VCaP (cell line): ENCODE results near the gene BIRC2.

ENCODE experiments used
- H3K27ac ChIP-seq: fragments of 450-650 bp; 2 replicates; pipeline ENCODE4 v1.5.1; 2017
- CTCF ChIP-seq: fragments of 450-650 bp; conservative IDR thresholded peaks from 2 replicates; pipeline ENCODE4 v1.5.1; 2017; ENCODE audit warnings: mild to moderate bottlenecking, moderate library complexity

BIRC2 gene

DNA sequence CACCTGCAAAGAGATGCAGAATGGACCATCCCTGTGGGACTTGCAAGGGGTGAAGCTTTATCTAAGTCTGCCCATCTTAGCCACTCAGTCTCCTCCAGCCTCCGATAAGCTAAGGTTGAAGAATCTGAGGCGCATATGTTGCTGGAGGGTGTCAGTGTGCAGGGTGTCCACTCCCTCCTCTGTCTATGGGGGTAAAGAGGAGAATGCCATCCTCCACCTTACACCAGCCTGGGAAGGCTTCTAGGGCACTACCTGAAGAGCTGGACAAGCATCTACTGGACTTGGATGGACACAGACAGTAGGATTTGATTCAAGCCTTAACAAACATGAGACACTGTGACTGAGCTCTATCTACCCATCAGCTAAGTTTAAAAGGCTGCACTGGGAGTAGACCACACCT is 59.1 kb downstream of the BIRC2 start:
- no peak for TF ChIP-seq CTCF

GRCh38 chr11:102407901-102408300 is 60.9 kb downstream of the BIRC2 start:
- no peak for TF ChIP-seq CTCF
- peak overlapping the region; percentile 9; the same call in 1 of the 2 replicates for H3K27ac ChIP-seq

More for the DNA sequence above, 59.1 kb downstream of the BIRC2 start:
- H3K27ac ChIP-seq: no peak overlapping the region

DNA sequence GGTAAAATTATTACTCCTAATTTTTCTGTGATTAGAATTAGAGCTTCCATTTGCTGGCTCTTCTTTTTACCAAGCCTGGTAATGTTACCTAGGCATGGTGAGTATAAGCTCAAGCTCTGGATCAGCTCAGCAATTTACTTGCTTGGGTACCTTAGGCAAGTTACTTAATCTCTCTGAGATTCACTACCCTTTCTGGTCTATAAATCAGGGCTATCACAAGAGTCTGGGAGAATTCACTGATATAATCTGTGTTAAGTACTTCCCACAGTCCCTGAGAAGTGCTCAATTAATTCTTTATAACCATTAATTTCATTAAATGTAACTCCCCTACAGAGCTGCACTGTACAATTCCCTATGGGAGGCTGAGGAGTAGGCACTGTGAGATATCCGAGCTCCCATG is 61.3 kb downstream of the BIRC2 start:
- H3K27ac ChIP-seq: peak overlapping the region; percentile 9; the same call in 1 of the 2 replicates
- no peak for TF ChIP-seq CTCF

DNA sequence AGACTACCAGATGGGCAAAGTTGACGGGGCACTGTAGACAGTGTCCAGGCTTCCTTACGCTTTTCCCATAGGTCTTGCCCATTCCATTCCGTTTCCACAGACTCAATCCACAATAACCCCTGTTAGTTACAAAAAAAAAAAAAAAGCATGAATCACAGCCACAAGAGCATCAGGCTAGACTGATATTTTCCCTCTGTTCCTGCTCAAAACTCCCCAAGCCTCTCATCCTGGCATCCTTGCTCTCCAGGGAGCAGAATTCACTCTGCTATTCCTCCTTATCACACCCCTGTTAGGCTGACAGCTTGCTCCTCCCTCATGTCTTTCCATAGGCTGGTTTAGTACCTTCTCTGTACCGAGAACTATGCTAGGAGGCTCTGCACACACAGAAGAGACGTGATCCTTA is 63.4 kb downstream of the BIRC2 start:
- no peak overlapping the region for H3K27ac ChIP-seq
- no peak for TF ChIP-seq CTCF

DNA sequence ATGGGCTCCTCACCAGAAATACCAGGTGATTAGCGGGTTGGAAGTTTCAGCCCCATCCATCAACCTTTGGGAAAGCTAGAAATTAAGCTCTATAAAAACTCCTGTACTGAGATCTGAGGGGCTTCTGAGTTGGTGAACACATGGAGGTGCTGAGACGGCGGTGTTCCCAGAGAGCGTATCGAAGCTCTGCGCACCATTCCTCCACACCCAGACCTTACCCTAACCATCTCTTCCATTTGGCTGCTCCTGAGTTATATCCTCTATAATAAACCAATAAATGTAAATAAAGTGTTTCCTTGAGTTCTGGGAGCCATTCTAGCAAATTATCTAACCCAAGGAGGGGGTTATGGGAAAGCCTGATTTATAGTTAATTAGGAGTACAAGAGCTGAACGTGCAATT is 64.1 kb downstream of the BIRC2 start:
- no peak overlapping the region for H3K27ac ChIP-seq
- no peak for TF ChIP-seq CTCF

DNA sequence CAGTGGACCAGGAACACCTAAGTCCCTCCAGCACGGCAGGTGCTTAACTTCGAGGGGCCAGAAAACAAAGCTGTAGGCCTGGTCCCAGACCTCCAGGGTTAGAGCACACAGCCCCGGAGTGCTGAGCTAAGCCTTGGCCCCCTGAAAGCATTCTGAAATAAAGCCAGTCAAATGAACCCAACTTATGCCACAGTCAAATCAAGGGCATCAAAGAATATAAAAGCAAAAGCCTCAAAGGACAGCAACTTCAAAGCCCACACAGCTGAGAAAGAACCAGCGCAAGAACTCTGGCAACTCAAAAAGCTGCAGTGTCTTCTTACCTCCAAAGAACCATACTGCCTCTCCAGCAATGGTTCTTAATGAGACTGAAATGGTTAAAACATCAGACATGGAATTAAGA is 66.5 kb downstream of the BIRC2 start:
- no peak for TF ChIP-seq CTCF
- no peak overlapping the region for H3K27ac ChIP-seq

DNA sequence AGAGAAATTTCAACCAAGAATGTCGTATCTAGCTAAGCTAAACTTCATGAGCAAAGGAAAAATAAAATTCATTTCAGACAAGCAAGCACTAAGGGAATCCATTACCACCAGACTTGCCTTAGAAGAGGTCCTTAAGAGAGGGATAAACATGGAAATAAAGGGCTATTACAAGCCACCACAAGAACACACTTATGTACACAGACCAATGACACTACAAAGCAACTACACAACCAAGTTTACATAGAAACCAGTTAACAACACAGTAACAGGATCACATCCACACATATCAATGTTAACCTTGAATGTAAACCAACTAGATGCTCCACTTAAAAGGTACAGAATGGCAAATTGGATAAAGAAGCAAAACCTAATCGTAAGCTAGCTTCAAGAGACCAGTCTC is 67.5 kb downstream of the BIRC2 start:
- no peak for TF ChIP-seq CTCF
- no peak overlapping the region for H3K27ac ChIP-seq
